WTC11 (cell line): Measurements from ENCODE around the gene CNTN1. TPM values are rescaled to one million over a fixed set of nuclear protein-coding genes. Genes with fewer than 3 reads are reported as not detected.

ENCODE experiments used
- ATAC-seq: fragments of 200-7000 bp; cut with Tn5 transposase; 2 replicates; pipeline ENCODE4 v1.10.0; 2021; ENCODE audit warnings: mild to moderate bottlenecking, moderate library complexity
- CTCF ChIA-PET: fragments of 300-600 bp; sonication (Branson Sonifier 250); formaldehyde crosslinking; loops from one replicate; lab custom pipeline; 2021; ENCODE audit warnings: antibody characterized with exemption; lab: Charles Lee
- POLR2A ChIA-PET: fragments of 350-600 bp; sonication (Branson Sonifier 250); formaldehyde crosslinking; loops from one replicate; lab custom pipeline; 2021; ENCODE audit warnings: antibody characterized with exemption; lab: Charles Lee
- DNase-seq: peaks from one replicate; pipeline ENCODE4 v3.0.0; 2021; ENCODE audit warnings: low spot score
- H3K27ac Mint-ChIP-seq: 2 replicates; pipeline ENCODE4 v1.8.0; 2021; ENCODE audit warnings: mixed read lengths
- H3K27me3 Mint-ChIP-seq: 2 replicates; pipeline ENCODE4 v1.8.0; 2021; ENCODE audit warnings: low read depth, mild to moderate bottlenecking, moderate library complexity, mixed read lengths
- H3K36me3 Mint-ChIP-seq: 2 replicates; pipeline ENCODE4 v1.8.0; 2021; ENCODE audit warnings: mixed read lengths
- H3K4me1 Mint-ChIP-seq: 2 replicates; pipeline ENCODE4 v1.8.0; 2022; ENCODE audit warnings: mixed read lengths
- H3K4me3 Mint-ChIP-seq: 2 replicates; pipeline ENCODE4 v1.8.0; 2021; ENCODE audit warnings: mild to moderate bottlenecking, moderate library complexity, mixed read lengths
- H3K9me3 Mint-ChIP-seq: 2 replicates; pipeline ENCODE4 v1.8.0; 2021; ENCODE audit warnings: mixed read lengths
- CREB1 ChIP-seq: sonication (generic); formaldehyde crosslinking; IDR thresholded peaks from 2 replicates; pipeline ENCODE4 v1.8.0; 2023; ENCODE audit warnings: mild to moderate bottlenecking, missing genetic modification reagents
- ETV6 ChIP-seq: sonication (generic); formaldehyde crosslinking; IDR thresholded peaks from 2 replicates; pipeline ENCODE4 v1.8.1; 2022; ENCODE audit warnings: mild to moderate bottlenecking, missing genetic modification reagents
- GRHL2 ChIP-seq: fragments of 250-450 bp; sonication (Bioruptor Pico); IDR thresholded peaks from 2 replicates; pipeline ENCODE4 v1.8.0; 2022; ENCODE audit warnings: mild to moderate bottlenecking, moderate library complexity; ENCODE audit not compliant: insufficient replicate concordance, severe bottlenecking
- HMGA2 ChIP-seq: fragments of 250-450 bp; sonication (Bioruptor Pico); IDR thresholded peaks from 2 replicates; pipeline ENCODE4 v1.4.0; 2021; ENCODE audit warnings: mild to moderate bottlenecking, moderate library complexity
- JUN ChIP-seq: sonication (generic); formaldehyde crosslinking; IDR thresholded peaks from 2 replicates; pipeline ENCODE4 v1.8.0; 2023; ENCODE audit warnings: mild to moderate bottlenecking, missing genetic modification reagents
- SOX15 ChIP-seq: fragments of 250-450 bp; sonication (Bioruptor Pico); IDR thresholded peaks from 2 replicates; pipeline ENCODE4 v1.9.0; 2021; ENCODE audit warnings: mild to moderate bottlenecking
- TCF7 ChIP-seq: sonication (generic); formaldehyde crosslinking; IDR thresholded peaks from 2 replicates; pipeline ENCODE4 v1.8.0; 2022; ENCODE audit warnings: mild to moderate bottlenecking, low read depth, missing genetic modification reagents, moderate library complexity
- TEAD4 ChIP-seq: sonication (generic); formaldehyde crosslinking; IDR thresholded peaks from 2 replicates; pipeline ENCODE4 v1.8.0; 2022; ENCODE audit warnings: mild to moderate bottlenecking, missing genetic modification reagents
- ZNF121 ChIP-seq: sonication (generic); formaldehyde crosslinking; IDR thresholded peaks from 2 replicates; pipeline ENCODE4 v1.8.0; 2023; ENCODE audit warnings: missing genetic modification reagents
- ZNF219 ChIP-seq: sonication (generic); formaldehyde crosslinking; IDR thresholded peaks from 2 replicates; pipeline ENCODE4 v1.8.0; 2023; ENCODE audit warnings: missing genetic modification reagents, mild to moderate bottlenecking, borderline replicate concordance
- ZNF232 ChIP-seq: sonication (generic); formaldehyde crosslinking; IDR thresholded peaks from 2 replicates; pipeline ENCODE4 v1.8.0; 2022; ENCODE audit warnings: mild to moderate bottlenecking, missing genetic modification reagents
- total RNA-seq: library from RNA; stranded (reverse); gene quantifications from 3 replicates; pipeline ENCODE4 v1.2.3, GENCODE V29; 2021
- TF ChIP-seq, protein P1 (sequence below): fragments of 250-450 bp; sonication (Bioruptor Pico); IDR thresholded peaks from 2 replicates; pipeline ENCODE4 v1.9.0; 2021; ENCODE audit warnings: moderate library complexity, mild to moderate bottlenecking, inconsistent platforms, borderline replicate concordance
- TF ChIP-seq, protein P2 (sequence below): sonication (generic); formaldehyde crosslinking; IDR thresholded peaks from 2 replicates; pipeline ENCODE4 v1.8.1; 2022; ENCODE audit warnings: mild to moderate bottlenecking, missing genetic modification reagents, moderate library complexity, borderline replicate concordance
- TF ChIP-seq, protein P3 (sequence below): sonication (generic); formaldehyde crosslinking; IDR thresholded peaks from 2 replicates; pipeline ENCODE4 v1.8.1; 2023; ENCODE audit warnings: mild to moderate bottlenecking, missing genetic modification reagents, moderate library complexity
- TF ChIP-seq, protein P4 (sequence below): sonication (generic); formaldehyde crosslinking; IDR thresholded peaks from 2 replicates; pipeline ENCODE4 v1.8.1; 2023; ENCODE audit warnings: mild to moderate bottlenecking, missing genetic modification reagents
- TF ChIP-seq, protein P5 (sequence below): sonication (generic); formaldehyde crosslinking; IDR thresholded peaks from 2 replicates; pipeline ENCODE4 v1.8.1; 2022; ENCODE audit warnings: low read depth, mild to moderate bottlenecking, moderate library complexity, missing genetic modification reagents, borderline replicate concordance
- TF ChIP-seq, protein P6 (sequence below): sonication (generic); formaldehyde crosslinking; IDR thresholded peaks from 2 replicates; pipeline ENCODE4 v1.8.0; 2022; ENCODE audit warnings: mild to moderate bottlenecking, missing genetic modification reagents
- TF ChIP-seq, protein P7 (sequence below): sonication (generic); formaldehyde crosslinking; conservative IDR thresholded peaks from 2 replicates; pipeline ENCODE4 v1.8.1; 2022; ENCODE audit warnings: mild to moderate bottlenecking, missing genetic modification reagents
- TF ChIP-seq, protein P8 (sequence below): sonication (generic); formaldehyde crosslinking; IDR thresholded peaks from 2 replicates; pipeline ENCODE4 v1.8.0; 2023; ENCODE audit warnings: mild to moderate bottlenecking, missing genetic modification reagents
- TF ChIP-seq, protein P9 (sequence below): fragments of 250-450 bp; sonication (Bioruptor Pico); IDR thresholded peaks from 2 replicates; pipeline ENCODE4 v1.9.0; 2021; ENCODE audit warnings: mild to moderate bottlenecking

Gene CNTN1
- total RNA-seq, 1 experiment from 2014 or later, result 16.9 TPM

DNA sequence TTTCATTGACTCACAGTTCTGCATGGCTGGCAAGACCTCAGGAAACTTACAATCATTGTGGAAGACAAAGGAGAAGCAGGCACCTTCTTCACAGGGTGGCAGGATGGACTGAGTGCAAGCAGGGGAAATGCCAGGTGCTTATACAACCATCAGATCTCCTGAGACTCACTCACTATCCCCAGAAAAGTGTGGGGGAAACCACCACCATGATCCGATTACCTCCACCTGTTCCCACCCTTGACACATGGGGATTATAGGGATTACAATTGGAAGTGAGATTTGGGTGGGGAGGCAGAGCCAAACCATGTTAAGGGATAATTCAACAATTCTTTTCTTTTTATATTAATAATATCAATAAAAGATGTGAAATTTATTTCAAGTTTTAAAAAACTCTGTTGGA is 34.1 kb downstream of the CNTN1 start (continued):
- TF ChIP-seq, protein P1, sequence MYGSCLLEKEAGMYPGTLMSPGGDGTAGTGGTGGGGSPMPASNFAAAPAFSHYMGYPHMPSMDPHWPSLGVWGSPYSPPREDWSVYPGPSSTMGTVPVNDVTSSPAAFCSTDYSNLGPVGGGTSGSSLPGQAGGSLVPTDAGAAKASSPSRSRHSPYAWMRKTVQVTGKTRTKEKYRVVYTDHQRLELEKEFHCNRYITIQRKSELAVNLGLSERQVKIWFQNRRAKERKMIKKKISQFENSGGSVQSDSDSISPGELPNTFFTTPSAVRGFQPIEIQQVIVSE, result no peak
- no peak for TF ChIP-seq ZNF219 (CRISPR knock-in tag)
- TF ChIP-seq, protein P2, sequence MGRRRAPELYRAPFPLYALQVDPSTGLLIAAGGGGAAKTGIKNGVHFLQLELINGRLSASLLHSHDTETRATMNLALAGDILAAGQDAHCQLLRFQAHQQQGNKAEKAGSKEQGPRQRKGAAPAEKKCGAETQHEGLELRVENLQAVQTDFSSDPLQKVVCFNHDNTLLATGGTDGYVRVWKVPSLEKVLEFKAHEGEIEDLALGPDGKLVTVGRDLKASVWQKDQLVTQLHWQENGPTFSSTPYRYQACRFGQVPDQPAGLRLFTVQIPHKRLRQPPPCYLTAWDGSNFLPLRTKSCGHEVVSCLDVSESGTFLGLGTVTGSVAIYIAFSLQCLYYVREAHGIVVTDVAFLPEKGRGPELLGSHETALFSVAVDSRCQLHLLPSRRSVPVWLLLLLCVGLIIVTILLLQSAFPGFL, result no peak

DNA sequence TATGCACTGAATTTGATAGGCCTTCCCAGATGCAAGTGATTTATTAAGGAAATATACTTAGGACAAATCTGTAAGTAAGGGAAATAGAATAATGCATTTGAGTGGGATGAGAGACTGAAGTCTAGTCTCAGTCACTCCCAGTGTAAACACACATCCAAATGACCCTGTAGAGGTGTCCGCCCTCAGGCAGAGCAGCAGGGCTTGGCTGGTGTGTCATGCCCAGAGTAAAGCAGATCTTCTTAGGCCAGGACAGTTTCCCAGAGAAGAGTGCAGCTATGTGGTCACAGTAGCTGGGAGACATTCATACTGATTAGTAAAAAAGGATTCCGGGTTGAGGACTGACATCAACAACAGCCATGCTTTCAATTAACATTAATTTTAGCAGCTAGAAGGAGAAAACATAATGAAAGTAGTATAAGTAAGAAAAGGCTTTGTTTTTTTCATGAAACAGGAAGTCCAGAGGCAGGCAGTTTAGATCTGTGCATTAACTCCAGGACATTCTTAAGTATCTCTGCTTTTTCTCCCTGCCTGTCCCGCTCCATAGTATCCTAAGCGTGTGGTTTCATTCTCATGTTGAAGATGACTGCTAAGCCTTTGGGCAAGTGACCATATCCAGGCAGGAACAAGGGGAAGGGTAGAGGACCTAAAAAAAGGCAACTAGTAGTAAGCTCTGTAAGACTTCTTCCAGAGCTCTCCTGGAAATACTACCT is 35.7 kb downstream of the CNTN1 start:
- Mint-ChIP-seq H3K36me3 (no peaks in the 10 kb centered on the region), H3K4me3 (no peak overlapping the region)
- DNase-seq, result no peak
- TF ChIP-seq, protein P3, sequence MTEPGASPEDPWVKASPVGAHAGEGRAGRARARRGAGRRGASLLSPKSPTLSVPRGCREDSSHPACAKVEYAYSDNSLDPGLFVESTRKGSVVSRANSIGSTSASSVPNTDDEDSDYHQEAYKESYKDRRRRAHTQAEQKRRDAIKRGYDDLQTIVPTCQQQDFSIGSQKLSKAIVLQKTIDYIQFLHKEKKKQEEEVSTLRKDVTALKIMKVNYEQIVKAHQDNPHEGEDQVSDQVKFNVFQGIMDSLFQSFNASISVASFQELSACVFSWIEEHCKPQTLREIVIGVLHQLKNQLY (CRISPR knock-in tag), result no peak
- TF ChIP-seq ZNF121 (CRISPR knock-in tag) (no peak), TCF7 (CRISPR knock-in tag) (no peak), HMGA2 (CRISPR knock-in tag) (no peak), CREB1 (CRISPR knock-in tag) (no peak), ZNF232 (CRISPR knock-in tag) (no peak), GRHL2 (CRISPR knock-in tag) (no peak), JUN (CRISPR knock-in tag) (no peak), ETV6 (CRISPR knock-in tag) (no peak), SOX15 (no peak), TEAD4 (CRISPR knock-in tag) (no peak)
- TF ChIP-seq, protein P4, sequence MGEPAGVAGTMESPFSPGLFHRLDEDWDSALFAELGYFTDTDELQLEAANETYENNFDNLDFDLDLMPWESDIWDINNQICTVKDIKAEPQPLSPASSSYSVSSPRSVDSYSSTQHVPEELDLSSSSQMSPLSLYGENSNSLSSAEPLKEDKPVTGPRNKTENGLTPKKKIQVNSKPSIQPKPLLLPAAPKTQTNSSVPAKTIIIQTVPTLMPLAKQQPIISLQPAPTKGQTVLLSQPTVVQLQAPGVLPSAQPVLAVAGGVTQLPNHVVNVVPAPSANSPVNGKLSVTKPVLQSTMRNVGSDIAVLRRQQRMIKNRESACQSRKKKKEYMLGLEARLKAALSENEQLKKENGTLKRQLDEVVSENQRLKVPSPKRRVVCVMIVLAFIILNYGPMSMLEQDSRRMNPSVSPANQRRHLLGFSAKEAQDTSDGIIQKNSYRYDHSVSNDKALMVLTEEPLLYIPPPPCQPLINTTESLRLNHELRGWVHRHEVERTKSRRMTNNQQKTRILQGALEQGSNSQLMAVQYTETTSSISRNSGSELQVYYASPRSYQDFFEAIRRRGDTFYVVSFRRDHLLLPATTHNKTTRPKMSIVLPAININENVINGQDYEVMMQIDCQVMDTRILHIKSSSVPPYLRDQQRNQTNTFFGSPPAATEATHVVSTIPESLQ (CRISPR knock-in tag), result no peak
- TF ChIP-seq, protein P5, sequence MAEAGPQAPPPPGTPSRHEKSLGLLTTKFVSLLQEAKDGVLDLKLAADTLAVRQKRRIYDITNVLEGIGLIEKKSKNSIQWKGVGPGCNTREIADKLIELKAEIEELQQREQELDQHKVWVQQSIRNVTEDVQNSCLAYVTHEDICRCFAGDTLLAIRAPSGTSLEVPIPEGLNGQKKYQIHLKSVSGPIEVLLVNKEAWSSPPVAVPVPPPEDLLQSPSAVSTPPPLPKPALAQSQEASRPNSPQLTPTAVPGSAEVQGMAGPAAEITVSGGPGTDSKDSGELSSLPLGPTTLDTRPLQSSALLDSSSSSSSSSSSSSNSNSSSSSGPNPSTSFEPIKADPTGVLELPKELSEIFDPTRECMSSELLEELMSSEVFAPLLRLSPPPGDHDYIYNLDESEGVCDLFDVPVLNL (CRISPR knock-in tag), result no peak
- TF ChIP-seq, protein P6, sequence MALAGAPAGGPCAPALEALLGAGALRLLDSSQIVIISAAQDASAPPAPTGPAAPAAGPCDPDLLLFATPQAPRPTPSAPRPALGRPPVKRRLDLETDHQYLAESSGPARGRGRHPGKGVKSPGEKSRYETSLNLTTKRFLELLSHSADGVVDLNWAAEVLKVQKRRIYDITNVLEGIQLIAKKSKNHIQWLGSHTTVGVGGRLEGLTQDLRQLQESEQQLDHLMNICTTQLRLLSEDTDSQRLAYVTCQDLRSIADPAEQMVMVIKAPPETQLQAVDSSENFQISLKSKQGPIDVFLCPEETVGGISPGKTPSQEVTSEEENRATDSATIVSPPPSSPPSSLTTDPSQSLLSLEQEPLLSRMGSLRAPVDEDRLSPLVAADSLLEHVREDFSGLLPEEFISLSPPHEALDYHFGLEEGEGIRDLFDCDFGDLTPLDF (CRISPR knock-in tag), result no peak
- TF ChIP-seq, protein P1, result no peak
- TF ChIP-seq, protein P7, sequence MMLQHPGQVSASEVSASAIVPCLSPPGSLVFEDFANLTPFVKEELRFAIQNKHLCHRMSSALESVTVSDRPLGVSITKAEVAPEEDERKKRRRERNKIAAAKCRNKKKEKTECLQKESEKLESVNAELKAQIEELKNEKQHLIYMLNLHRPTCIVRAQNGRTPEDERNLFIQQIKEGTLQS (CRISPR knock-in tag), result no peak
- TF ChIP-seq, protein P8, sequence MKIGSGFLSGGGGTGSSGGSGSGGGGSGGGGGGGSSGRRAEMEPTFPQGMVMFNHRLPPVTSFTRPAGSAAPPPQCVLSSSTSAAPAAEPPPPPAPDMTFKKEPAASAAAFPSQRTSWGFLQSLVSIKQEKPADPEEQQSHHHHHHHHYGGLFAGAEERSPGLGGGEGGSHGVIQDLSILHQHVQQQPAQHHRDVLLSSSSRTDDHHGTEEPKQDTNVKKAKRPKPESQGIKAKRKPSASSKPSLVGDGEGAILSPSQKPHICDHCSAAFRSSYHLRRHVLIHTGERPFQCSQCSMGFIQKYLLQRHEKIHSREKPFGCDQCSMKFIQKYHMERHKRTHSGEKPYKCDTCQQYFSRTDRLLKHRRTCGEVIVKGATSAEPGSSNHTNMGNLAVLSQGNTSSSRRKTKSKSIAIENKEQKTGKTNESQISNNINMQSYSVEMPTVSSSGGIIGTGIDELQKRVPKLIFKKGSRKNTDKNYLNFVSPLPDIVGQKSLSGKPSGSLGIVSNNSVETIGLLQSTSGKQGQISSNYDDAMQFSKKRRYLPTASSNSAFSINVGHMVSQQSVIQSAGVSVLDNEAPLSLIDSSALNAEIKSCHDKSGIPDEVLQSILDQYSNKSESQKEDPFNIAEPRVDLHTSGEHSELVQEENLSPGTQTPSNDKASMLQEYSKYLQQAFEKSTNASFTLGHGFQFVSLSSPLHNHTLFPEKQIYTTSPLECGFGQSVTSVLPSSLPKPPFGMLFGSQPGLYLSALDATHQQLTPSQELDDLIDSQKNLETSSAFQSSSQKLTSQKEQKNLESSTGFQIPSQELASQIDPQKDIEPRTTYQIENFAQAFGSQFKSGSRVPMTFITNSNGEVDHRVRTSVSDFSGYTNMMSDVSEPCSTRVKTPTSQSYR (CRISPR knock-in tag), result no peak
- TF ChIP-seq, protein P9, sequence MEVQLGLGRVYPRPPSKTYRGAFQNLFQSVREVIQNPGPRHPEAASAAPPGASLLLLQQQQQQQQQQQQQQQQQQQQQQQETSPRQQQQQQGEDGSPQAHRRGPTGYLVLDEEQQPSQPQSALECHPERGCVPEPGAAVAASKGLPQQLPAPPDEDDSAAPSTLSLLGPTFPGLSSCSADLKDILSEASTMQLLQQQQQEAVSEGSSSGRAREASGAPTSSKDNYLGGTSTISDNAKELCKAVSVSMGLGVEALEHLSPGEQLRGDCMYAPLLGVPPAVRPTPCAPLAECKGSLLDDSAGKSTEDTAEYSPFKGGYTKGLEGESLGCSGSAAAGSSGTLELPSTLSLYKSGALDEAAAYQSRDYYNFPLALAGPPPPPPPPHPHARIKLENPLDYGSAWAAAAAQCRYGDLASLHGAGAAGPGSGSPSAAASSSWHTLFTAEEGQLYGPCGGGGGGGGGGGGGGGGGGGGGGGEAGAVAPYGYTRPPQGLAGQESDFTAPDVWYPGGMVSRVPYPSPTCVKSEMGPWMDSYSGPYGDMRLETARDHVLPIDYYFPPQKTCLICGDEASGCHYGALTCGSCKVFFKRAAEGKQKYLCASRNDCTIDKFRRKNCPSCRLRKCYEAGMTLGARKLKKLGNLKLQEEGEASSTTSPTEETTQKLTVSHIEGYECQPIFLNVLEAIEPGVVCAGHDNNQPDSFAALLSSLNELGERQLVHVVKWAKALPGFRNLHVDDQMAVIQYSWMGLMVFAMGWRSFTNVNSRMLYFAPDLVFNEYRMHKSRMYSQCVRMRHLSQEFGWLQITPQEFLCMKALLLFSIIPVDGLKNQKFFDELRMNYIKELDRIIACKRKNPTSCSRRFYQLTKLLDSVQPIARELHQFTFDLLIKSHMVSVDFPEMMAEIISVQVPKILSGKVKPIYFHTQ (CRISPR knock-in tag), result no peak
- TF ChIP-seq, all 79 proteins: peak for 0
- CTCF ChIA-PET, result no interaction called here
- peak; percentile 60 for ATAC-seq
- Mint-ChIP-seq H3K4me1 (peaks cover 14% of the 10 kb centered on the region), H3K27me3 (no peaks in the 10 kb centered on the region), H3K9me3 (no peaks in the 10 kb centered on the region; the same call in 1 of the 2 replicates), H3K27ac (peak overlapping the region; percentile 39; the same call in 1 of the 2 replicates)
- POLR2A ChIA-PET, result no interaction called here
